GM12878 (cell line): ENCODE data around the gene TRRAP. TPM values are rescaled to one million over a fixed set of nuclear protein-coding genes. Genes with fewer than 3 reads are reported as not detected.

Experiments used
- CBFB ChIP-seq: IDR thresholded peaks from 2 replicates; pipeline ENCODE4 v1.6.1; 2016; ENCODE audit warnings: antibody characterized with exemption, low read depth
- EZH2 ChIP-seq: IDR thresholded peaks from 2 replicates; pipeline ENCODE4 v1.6.1; 2012; ENCODE audit warnings: low read depth, mild to moderate bottlenecking, control low read depth, inconsistent platforms, low read length, borderline replicate concordance; ENCODE audit not compliant: control insufficient read depth
- HDAC6 ChIP-seq: fragments of 200-600 bp; sonication (generic); IDR thresholded peaks from one replicate; pipeline ENCODE4 v1.8.0; 2017; ENCODE audit warnings: antibody characterized with exemption; ENCODE audit not compliant: unreplicated experiment
- JUNB ChIP-seq: IDR thresholded peaks from 2 replicates; pipeline ENCODE4 v1.6.1; 2016; ENCODE audit warnings: antibody characterized with exemption, mild to moderate bottlenecking
- MYB ChIP-seq: fragments of 150-350 bp; IDR thresholded peaks from 2 replicates; pipeline ENCODE4 v1.6.1; 2014; ENCODE audit warnings: mild to moderate bottlenecking, low read depth, low read length, borderline replicate concordance
- POU2F2 ChIP-seq: IDR thresholded peaks from 3 replicates; pipeline ENCODE4 v1.6.1; 2011; ENCODE audit warnings: low read depth, mild to moderate bottlenecking, low read length, borderline replicate concordance
- REST ChIP-seq: IDR thresholded peaks from 2 replicates; pipeline ENCODE4 v1.6.1; 2012; ENCODE audit warnings: mild to moderate bottlenecking, low read depth, low read length
- SMAD1 ChIP-seq: fragments of 450-650 bp; IDR thresholded peaks from 2 replicates; pipeline ENCODE4 v1.6.1; 2018; ENCODE audit warnings: mild to moderate bottlenecking, low read depth; ENCODE audit not compliant: partially characterized antibody
- SMC3 ChIP-seq: IDR thresholded peaks from 2 replicates; pipeline ENCODE4 v1.6.1; 2011; ENCODE audit warnings: low read length, improper control_type of control experiment, borderline replicate concordance
- SPI1 ChIP-seq: IDR thresholded peaks from 2 replicates; pipeline ENCODE4 v1.6.1; 2011; ENCODE audit warnings: low read depth, mild to moderate bottlenecking, low read length, moderate library complexity, borderline replicate concordance; ENCODE audit not compliant: insufficient read depth
- SREBF2 ChIP-seq: IDR thresholded peaks from 2 replicates; pipeline ENCODE4 v1.6.1; 2012; ENCODE audit warnings: mild to moderate bottlenecking, low read length
- ZBTB40 ChIP-seq: fragments of 450-650 bp; IDR thresholded peaks from 2 replicates; pipeline ENCODE4 v1.6.1; 2016; ENCODE audit warnings: mild to moderate bottlenecking, moderate library complexity, borderline replicate concordance
- ZNF592 ChIP-seq: fragments of 450-650 bp; IDR thresholded peaks from 2 replicates; pipeline ENCODE4 v1.6.1; 2017; ENCODE audit warnings: mild to moderate bottlenecking, moderate library complexity
- ZNF687 ChIP-seq: fragments of 450-650 bp; IDR thresholded peaks from 2 replicates; pipeline ENCODE4 v1.6.1; 2017; ENCODE audit warnings: mild to moderate bottlenecking, moderate library complexity
- polyA plus RNA-seq, 11 experiments: library from polyadenylated mRNA; depleted of rRNA in 4 of 11; unstranded in 6 of 11; stranded (reverse) in 5 of 11; fragments of >200 nt; fragmentation: Nextera tagmentation in 4 of 11; fragmentation: Illumina TruSeq in 1 of 11; extraction: Ambion mirVana in 4 of 11; extraction: Trizol in 1 of 11; gene quantifications; 1 replicate in 1 of 11; 2 replicates in 10 of 11; pipeline versions ENCODE4 v1.2.1 to v1.2.3, GENCODE V29; 2011 to 2016; ENCODE audit warnings: inconsistent platforms in 2 of 11, missing spikeins in 2 of 11, low read depth in 1 of 11
- total RNA-seq, 4 experiments: library from RNA; depleted of rRNA in 3 of 4; stranded (reverse); fragments of >200 nt in 3 of 4; fragmentation: Illumina TruSeq in 1 of 4; extraction: Trizol in 1 of 4; gene quantifications; 2 replicates each; pipeline versions ENCODE4 v1.2.1 to v1.2.3, GENCODE V29; 2013 to 2021

The TRRAP gene
- total and polyA plus RNA-seq, 10 of the 15 experiments (the other 5 are each of a cell fraction or from before 2014, with no cell fraction given), result 1.1 to 39.3 (median 8.5) TPM

GRCh38 chr7:98996150-98996552 lies 117.8 kb downstream of the TRRAP start (continued):
- TF ChIP-seq JUNB (peak; percentile 39; the same call in 1 of the 2 replicates), SPI1 (no peak), EZH2 (no peak), HDAC6 (no peak), REST (no peak), SMAD1 (no peak), MYB (no peak), ZNF687 (peak; percentile 40; the same call in 1 of the 2 replicates), ZNF592 (no peak), SREBF2 (no peak), ZBTB40 (no peak; the same call in 1 of the 2 replicates), POU2F2 (no peak), CBFB (no peak), SMC3 (no peak)
